Body of pancreas (tissue), 4 donors: ENCODE measurements around the gene METTL2B.
A peak's percentile ranks its signal among the peaks of the same experiment; 100 is the strongest.
"Not testable (repeated sequence)": the region's sequence is repeated elsewhere in the genome, so short reads cannot be mapped to it uniquely, and the experiment has no call there.

Experiments
- POLR2A ChIP-seq, 3 donors: fragments of 450-650 bp; IDR thresholded peaks; one replicate each; pipeline ENCODE4 v1.6.1; 2016; ENCODE audit warnings: antibody characterized with exemption in 3 of 3, mild to moderate bottlenecking in 2 of 3
- TF ChIP-seq, protein P1 (sequence below), 7 experiments: fragments of 450-650 bp in 4 of 7; fragments of 200-600 bp in 3 of 7; sonication (generic) in 3 of 7; IDR thresholded peaks; one replicate each; pipeline ENCODE4 v1.5.1; 2016 to 2019; ENCODE audit warnings: antibody characterized with exemption in 7 of 7

DNA sequence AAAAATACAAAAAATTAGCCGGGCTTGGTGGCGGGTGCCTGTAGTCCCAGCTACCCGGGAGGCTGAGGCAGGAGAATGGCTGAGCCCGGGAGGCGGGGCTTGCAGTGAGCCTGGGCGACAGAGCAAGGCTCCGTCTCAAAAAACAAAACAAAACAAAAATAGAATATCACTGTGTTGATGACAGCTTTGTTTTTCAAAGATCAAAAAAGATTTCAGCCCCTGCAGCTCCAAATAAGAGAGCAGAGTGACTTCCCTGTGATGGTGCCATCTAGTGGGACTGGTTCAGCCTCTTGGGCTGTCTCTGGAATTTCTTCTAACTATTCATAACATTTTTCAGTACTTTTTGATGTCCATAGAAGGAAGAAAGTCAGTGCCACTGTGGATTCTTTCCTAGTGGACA, 60.9 kb downstream of the METTL2B start:
- TF ChIP-seq, protein P1, sequence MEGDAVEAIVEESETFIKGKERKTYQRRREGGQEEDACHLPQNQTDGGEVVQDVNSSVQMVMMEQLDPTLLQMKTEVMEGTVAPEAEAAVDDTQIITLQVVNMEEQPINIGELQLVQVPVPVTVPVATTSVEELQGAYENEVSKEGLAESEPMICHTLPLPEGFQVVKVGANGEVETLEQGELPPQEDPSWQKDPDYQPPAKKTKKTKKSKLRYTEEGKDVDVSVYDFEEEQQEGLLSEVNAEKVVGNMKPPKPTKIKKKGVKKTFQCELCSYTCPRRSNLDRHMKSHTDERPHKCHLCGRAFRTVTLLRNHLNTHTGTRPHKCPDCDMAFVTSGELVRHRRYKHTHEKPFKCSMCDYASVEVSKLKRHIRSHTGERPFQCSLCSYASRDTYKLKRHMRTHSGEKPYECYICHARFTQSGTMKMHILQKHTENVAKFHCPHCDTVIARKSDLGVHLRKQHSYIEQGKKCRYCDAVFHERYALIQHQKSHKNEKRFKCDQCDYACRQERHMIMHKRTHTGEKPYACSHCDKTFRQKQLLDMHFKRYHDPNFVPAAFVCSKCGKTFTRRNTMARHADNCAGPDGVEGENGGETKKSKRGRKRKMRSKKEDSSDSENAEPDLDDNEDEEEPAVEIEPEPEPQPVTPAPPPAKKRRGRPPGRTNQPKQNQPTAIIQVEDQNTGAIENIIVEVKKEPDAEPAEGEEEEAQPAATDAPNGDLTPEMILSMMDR (IDR thresholded peaks at IDR 0.05) = peak in 5 of 7 experiments; percentile 14 to 25 (median 17)
- not testable (repeated sequence) for TF ChIP-seq POLR2A (IDR thresholded peaks at IDR 0.05)
